ENCODE results near the gene RHBDF2.

The RHBDF2 gene

DNA sequence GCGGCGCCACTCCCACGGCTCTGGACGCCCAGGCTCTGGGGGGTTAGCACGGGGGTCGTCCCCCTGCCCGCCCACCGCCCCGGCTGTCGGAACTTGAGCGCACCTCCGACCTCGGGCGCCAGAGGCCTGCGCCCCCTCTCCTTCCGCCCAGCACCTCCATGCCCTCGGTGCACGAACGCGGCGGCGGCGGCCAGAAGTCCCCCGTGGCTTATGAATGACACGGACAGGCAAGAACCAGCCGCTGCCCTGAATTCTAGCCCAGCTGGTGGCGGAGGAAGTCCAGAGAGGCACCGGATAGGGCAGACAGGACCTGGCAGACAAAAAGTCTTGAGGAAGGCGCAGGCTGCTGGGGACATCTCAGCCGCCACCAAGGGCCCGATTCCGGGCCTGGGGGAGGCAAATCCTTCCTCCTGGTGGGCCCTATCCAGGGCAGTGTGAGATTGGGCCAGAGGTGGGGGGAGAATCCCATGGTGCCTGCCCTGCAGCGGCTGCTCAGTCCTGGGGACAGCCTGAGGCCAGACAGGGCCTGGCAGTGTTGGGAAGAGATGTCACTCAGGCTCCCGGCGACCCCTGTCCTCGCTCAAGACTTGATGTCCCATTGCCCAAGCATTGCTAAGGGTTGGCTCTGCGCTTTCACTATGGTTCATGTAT lies 37.2 kb upstream of the RHBDF2 start:
- H3K4me3 ChIP-seq (ENCODE audit: control insufficient read depth, low read depth, low read length) = no peak overlapping the region
- DNase-seq (ENCODE audit: low read depth) = no peak
- TF ChIP-seq, protein P1, sequence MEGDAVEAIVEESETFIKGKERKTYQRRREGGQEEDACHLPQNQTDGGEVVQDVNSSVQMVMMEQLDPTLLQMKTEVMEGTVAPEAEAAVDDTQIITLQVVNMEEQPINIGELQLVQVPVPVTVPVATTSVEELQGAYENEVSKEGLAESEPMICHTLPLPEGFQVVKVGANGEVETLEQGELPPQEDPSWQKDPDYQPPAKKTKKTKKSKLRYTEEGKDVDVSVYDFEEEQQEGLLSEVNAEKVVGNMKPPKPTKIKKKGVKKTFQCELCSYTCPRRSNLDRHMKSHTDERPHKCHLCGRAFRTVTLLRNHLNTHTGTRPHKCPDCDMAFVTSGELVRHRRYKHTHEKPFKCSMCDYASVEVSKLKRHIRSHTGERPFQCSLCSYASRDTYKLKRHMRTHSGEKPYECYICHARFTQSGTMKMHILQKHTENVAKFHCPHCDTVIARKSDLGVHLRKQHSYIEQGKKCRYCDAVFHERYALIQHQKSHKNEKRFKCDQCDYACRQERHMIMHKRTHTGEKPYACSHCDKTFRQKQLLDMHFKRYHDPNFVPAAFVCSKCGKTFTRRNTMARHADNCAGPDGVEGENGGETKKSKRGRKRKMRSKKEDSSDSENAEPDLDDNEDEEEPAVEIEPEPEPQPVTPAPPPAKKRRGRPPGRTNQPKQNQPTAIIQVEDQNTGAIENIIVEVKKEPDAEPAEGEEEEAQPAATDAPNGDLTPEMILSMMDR (IDR thresholded peaks at IDR 0.05; ENCODE audit: control insufficient read depth, insufficient read depth, low read depth, low read length, missing control alignments) = no peak

DNA sequence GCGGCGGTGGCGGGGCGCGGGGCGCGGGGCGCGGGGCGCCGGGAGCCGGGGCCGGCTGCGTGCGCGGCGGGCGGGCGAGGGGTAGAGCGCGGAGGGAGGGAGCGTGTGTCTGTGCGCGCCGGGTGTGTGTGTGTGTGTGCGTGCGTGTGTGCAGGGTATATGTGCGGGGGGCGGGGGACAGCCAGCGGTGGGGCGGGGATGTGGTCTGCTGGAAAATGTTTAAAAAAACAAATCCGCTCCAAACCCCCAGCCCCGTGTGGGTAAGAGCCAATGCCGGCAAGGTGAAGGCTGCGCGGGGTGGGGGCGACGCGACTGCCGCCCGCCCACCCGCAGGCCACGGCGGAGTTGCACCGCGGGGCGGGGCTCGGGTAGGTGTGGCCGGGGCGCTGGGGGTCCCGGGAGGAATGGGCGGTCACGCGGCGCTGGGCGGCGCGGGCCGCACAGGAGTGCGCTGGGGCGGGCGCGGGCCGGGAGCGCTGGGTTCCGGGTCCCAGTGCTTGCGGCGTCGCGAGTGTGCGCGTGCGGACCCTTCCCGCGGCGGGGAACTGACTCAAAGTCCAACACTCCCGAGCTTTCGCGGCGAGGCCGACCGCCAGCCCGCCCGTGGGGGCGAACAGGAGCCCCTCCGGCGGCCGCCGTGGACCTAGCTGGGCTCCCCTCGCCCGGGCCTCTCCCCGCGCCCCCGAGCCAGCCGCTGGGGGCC lies 36.5 kb upstream of the RHBDF2 start, which contains the start of gene CYGB:
TSS of gene CYGB (minus strand) at position 132 of the 703 bp plus-strand sequence. CDS start 167 bp downstream, outside the sequence.
- DNase-seq (ENCODE audit: low read depth) = no peak
- H3K4me3 ChIP-seq (ENCODE audit: control insufficient read depth, low read depth, low read length) = peak within 1 kb of the TSS; percentile 30
- TF ChIP-seq, protein P1 (IDR thresholded peaks at IDR 0.05; ENCODE audit: control insufficient read depth, insufficient read depth, low read depth, low read length, missing control alignments) = no peak

DNA sequence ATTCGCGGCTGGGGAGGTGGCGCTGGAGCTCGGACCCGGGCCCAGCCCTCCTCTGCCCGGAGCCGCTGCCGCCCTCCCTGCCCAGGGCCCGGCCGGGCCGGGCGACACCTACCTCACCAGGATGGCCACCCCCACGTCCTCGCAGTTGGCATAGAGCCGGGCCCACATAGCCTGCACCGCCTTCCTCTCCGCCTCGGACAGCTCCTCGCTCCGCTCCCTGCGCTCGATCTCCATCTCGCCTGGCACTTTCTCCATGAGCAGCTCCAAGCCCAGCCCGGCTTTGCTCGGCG lies 36.0 kb upstream of the RHBDF2 start:
- peak overlapping the region; percentile 30 for H3K4me3 ChIP-seq (ENCODE audit: control insufficient read depth, low read depth, low read length)
- TF ChIP-seq, protein P1 (IDR thresholded peaks at IDR 0.05; ENCODE audit: control insufficient read depth, insufficient read depth, low read depth, low read length, missing control alignments) = no peak
- DNase-seq (ENCODE audit: low read depth) = no peak

DNA sequence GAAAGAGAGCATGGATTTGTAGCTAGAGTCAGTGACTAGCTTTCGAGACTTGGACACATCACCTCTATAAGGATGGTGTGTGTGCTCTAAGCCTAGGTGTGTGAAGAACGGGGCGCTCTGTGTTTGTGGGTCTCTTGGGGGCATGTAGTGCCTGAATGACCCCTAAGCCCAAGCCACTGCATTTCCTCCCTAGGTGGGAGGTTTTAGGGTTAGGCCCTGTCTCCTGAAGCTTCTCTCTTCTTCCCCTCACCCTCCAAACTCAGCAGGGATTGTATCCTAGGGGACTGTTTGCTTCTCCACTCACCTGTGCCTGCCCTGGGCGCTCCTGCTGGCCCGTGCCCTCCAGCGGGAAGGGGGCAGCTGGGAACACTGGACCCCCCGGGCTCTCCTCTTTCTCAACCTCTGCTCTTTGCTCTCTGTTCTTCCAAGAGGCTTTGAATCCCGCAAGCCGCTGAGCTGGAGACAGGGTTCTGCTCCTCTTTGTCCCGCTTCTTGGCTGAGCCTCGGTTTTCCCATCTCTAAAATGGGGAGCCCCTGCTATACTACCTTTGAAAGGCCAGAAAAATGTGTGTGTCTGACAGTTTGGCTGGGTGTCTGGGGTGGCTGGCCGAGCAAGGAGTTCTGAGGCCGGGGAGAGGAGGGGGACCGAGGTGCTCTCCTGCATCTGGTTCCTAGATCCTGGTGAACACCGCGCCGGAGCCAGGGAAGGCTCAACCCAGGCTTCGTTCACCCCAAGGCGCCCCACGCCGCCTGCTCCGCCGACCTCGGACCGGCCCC lies 35.5 kb upstream of the RHBDF2 start:
- TF ChIP-seq, protein P1 (IDR thresholded peaks at IDR 0.05; ENCODE audit: control insufficient read depth, insufficient read depth, low read depth, low read length, missing control alignments) = no peak
- no peak for DNase-seq (ENCODE audit: low read depth)
- H3K4me3 ChIP-seq (ENCODE audit: control insufficient read depth, low read depth, low read length) = no peak overlapping the region

DNA sequence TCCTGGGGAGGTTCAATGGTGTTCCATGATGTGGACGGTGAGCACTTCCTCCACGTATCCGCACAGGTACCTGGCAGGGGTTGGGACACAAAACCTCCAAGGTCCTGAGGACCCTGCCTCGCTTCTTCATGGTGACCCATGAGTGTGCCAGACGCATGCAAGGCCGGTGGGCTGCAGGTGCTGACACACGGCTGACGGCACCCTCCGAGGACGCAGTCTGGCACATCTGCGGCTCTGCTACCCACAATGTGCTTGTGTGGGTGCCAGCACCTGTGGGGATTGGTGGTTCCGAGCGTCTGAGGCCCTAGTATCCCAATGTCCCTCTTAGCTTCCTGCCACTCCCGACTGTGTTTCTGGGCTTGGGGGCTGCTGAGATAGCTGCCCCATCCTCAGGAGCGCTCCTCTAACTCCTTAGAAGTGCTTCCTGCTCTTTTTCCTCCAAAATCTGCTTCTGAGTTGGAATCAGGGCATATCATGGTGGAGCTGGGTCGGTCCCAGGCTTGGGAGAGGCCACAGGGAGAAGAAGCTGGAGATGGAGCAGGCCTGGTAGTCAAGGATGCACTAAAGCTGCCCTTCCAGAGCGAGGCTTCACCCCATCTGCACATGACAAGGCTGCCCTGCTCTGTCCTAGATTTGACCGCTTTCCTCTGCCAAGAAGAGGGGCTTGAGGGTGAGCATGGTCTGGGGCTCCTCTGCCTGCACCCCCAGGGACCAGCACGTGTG lies 34.7 kb upstream of the RHBDF2 start:
- no peak for DNase-seq (ENCODE audit: low read depth)
- H3K4me3 ChIP-seq (ENCODE audit: control insufficient read depth, low read depth, low read length) = no peak overlapping the region
- TF ChIP-seq, protein P1 (IDR thresholded peaks at IDR 0.05; ENCODE audit: control insufficient read depth, insufficient read depth, low read depth, low read length, missing control alignments) = no peak
